Prostate gland (tissue), 2 donors: Measurements from ENCODE around the gene PDE2A.

Source experiments
- CTCF ChIP-seq, 4 experiments: fragments of 200-600 bp in 2 of 4; fragments of 450-650 bp in 2 of 4; sonication (generic) in 2 of 4; IDR thresholded peaks; 1 replicate in 3 of 4; 2 replicates in 1 of 4; pipeline ENCODE4 v1.5.1; 2016 to 2019; ENCODE audit warnings: antibody characterized with exemption in 4 of 4, mild to moderate bottlenecking in 2 of 4, moderate library complexity in 2 of 4
- POLR2A ChIP-seq: fragments of 450-650 bp; IDR thresholded peaks from one replicate; pipeline ENCODE4 v1.6.1; 2016; ENCODE audit warnings: antibody characterized with exemption, mild to moderate bottlenecking
- POLR2AphosphoS5 ChIP-seq: sonication (generic); formaldehyde crosslinking; IDR thresholded peaks from one replicate; pipeline ENCODE4 v1.6.1; 2017; ENCODE audit warnings: antibody characterized with exemption

DNA sequence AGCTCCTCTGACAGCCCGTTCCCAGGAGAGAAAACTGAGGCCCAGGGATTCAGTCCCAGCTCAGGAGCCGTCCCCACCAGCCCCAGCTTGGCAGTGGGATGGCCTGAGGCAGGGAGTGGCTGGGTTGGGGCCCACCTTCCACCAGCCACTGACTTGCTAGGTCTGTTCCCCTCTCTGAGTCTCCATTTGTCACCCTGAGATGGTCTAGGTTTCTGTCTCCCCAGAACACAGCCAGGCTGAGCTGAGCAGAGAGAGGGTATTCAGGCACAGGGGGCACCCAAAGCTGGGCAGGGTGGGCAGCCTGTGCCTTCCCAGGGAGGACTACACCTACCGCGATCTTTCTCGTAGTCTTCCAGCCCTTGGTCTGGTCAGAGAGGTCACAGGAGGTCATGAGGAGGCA lies 95.7 kb downstream of the PDE2A start:
- TF ChIP-seq CTCF (IDR thresholded peaks at IDR 0.05) (no peak), POLR2A (no peak), POLR2AphosphoS5 (no peak)
